ENCODE measurements around the gene PPP1R37.

PPP1R37 gene

GRCh38 chr19:45150180-45150579 is 57.2 kb downstream of the PPP1R37 start:
- Histone ChIP-seq H3K4me1 (ENCODE audit: control insufficient read depth, insufficient read depth, low read length) (peaks cover 3% of the 10 kb centered on the region; the same call in 1 of the 2 replicates), H3K9me3 (ENCODE audit: control insufficient read depth, insufficient read depth, low read length) (no peaks in the 10 kb centered on the region), H3K27ac (ENCODE audit: low read depth, low read length) (no peak overlapping the region), H3K27me3 (ENCODE audit: control insufficient read depth, insufficient read depth, low read length) (peaks cover 40% of the 10 kb centered on the region), H3K9ac (ENCODE audit: low read depth, low read length) (no peak overlapping the region), H3K36me3 (ENCODE audit: control insufficient read depth, insufficient read depth, low read length) (peaks cover 16% of the 10 kb centered on the region; the same call in 1 of the 2 replicates), H3K4me3 (ENCODE audit: low read depth, low read length) (no peak overlapping the region)

- Histone ChIP-seq H3K9me3 (ENCODE audit: control insufficient read depth, insufficient read depth, low read length) (no peaks in the 10 kb centered on the region), H3K4me3 (ENCODE audit: low read depth, low read length) (no peak overlapping the region), H3K27me3 (ENCODE audit: control insufficient read depth, insufficient read depth, low read length) (peaks cover 40% of the 10 kb centered on the region), H3K27ac (ENCODE audit: low read depth, low read length) (no peak overlapping the region), H3K36me3 (ENCODE audit: control insufficient read depth, insufficient read depth, low read length) (peaks cover 13% of the 10 kb centered on the region; the same call in 1 of the 2 replicates), H3K4me1 (ENCODE audit: control insufficient read depth, insufficient read depth, low read length) (peaks cover 3% of the 10 kb centered on the region; the same call in 1 of the 2 replicates), H3K9ac (ENCODE audit: low read depth, low read length) (no peak overlapping the region)
Observed at GRCh38 chr19:45150751-45151281, 57.8 kb downstream of the PPP1R37 start.

GRCh38 chr19:45151320-45151719 is 58.3 kb downstream of the PPP1R37 start:
- Histone ChIP-seq H3K4me3 (ENCODE audit: low read depth, low read length) (no peak overlapping the region), H3K36me3 (ENCODE audit: control insufficient read depth, insufficient read depth, low read length) (peaks cover 8% of the 10 kb centered on the region; the same call in 1 of the 2 replicates), H3K27me3 (ENCODE audit: control insufficient read depth, insufficient read depth, low read length) (peaks cover 40% of the 10 kb centered on the region), H3K4me1 (ENCODE audit: control insufficient read depth, insufficient read depth, low read length) (peaks cover 3% of the 10 kb centered on the region; the same call in 1 of the 2 replicates), H3K9ac (ENCODE audit: low read depth, low read length) (no peak overlapping the region), H3K27ac (ENCODE audit: low read depth, low read length) (no peak overlapping the region), H3K9me3 (ENCODE audit: control insufficient read depth, insufficient read depth, low read length) (no peaks in the 10 kb centered on the region)

- Histone ChIP-seq H3K27me3 (ENCODE audit: control insufficient read depth, insufficient read depth, low read length) (peaks cover 40% of the 10 kb centered on the region), H3K4me3 (ENCODE audit: low read depth, low read length) (peak overlapping the region; percentile 52; the same call in 1 of the 2 replicates), H3K4me1 (ENCODE audit: control insufficient read depth, insufficient read depth, low read length) (peaks cover 3% of the 10 kb centered on the region; the same call in 1 of the 2 replicates), H3K9ac (ENCODE audit: low read depth, low read length) (no peak overlapping the region), H3K36me3 (ENCODE audit: control insufficient read depth, insufficient read depth, low read length) (peaks cover 4% of the 10 kb centered on the region; the same call in 1 of the 2 replicates), H3K9me3 (ENCODE audit: control insufficient read depth, insufficient read depth, low read length) (no peaks in the 10 kb centered on the region), H3K27ac (ENCODE audit: low read depth, low read length) (no peak overlapping the region)
Observed at GRCh38 chr19:45151821-45152503, 59.0 kb downstream of the PPP1R37 start.

- peaks cover 3% of the 10 kb centered on the region; the same call in 1 of the 2 replicates for H3K4me1 ChIP-seq (ENCODE audit: control insufficient read depth, insufficient read depth, low read length)
- no peak overlapping the region for H3K9ac ChIP-seq (ENCODE audit: low read depth, low read length)
- peaks cover 40% of the 10 kb centered on the region for H3K27me3 ChIP-seq (ENCODE audit: control insufficient read depth, insufficient read depth, low read length)
- H3K36me3 ChIP-seq (ENCODE audit: control insufficient read depth, insufficient read depth, low read length): no peaks in the 10 kb centered on the region
- H3K27ac ChIP-seq (ENCODE audit: low read depth, low read length): no peak overlapping the region
- no peaks in the 10 kb centered on the region for H3K9me3 ChIP-seq (ENCODE audit: control insufficient read depth, insufficient read depth, low read length)
- H3K4me3 ChIP-seq (ENCODE audit: low read depth, low read length): peak overlapping the region; percentile 52; the same call in 1 of the 2 replicates
Observed at GRCh38 chr19:45152504-45153338, 59.7 kb downstream of the PPP1R37 start.

GRCh38 chr19:45153339-45154063 is 60.5 kb downstream of the PPP1R37 start:
- peaks cover 47% of the 10 kb centered on the region for H3K27me3 ChIP-seq (ENCODE audit: control insufficient read depth, insufficient read depth, low read length)
- H3K9me3 ChIP-seq (ENCODE audit: control insufficient read depth, insufficient read depth, low read length): no peaks in the 10 kb centered on the region
- peaks cover 3% of the 10 kb centered on the region; the same call in 1 of the 2 replicates for H3K4me1 ChIP-seq (ENCODE audit: control insufficient read depth, insufficient read depth, low read length)
- no peak overlapping the region for H3K27ac ChIP-seq (ENCODE audit: low read depth, low read length)
- H3K9ac ChIP-seq (ENCODE audit: low read depth, low read length): no peak overlapping the region
- no peaks in the 10 kb centered on the region for H3K36me3 ChIP-seq (ENCODE audit: control insufficient read depth, insufficient read depth, low read length)
- peak overlapping the region; percentile 38; the same call in 1 of the 2 replicates for H3K4me3 ChIP-seq (ENCODE audit: low read depth, low read length)

GRCh38 chr19:45154064-45154827 is 61.3 kb downstream of the PPP1R37 start:
- no peak overlapping the region for H3K27ac ChIP-seq (ENCODE audit: low read depth, low read length)
- no peak overlapping the region for H3K9ac ChIP-seq (ENCODE audit: low read depth, low read length)
- no peaks in the 10 kb centered on the region for H3K9me3 ChIP-seq (ENCODE audit: control insufficient read depth, insufficient read depth, low read length)
- H3K27me3 ChIP-seq (ENCODE audit: control insufficient read depth, insufficient read depth, low read length): peaks cover 47% of the 10 kb centered on the region
- no peaks in the 10 kb centered on the region for H3K36me3 ChIP-seq (ENCODE audit: control insufficient read depth, insufficient read depth, low read length)
- peaks cover 3% of the 10 kb centered on the region; the same call in 1 of the 2 replicates for H3K4me1 ChIP-seq (ENCODE audit: control insufficient read depth, insufficient read depth, low read length)
- peak overlapping the region; percentile 38; the same call in 1 of the 2 replicates for H3K4me3 ChIP-seq (ENCODE audit: low read depth, low read length)

GRCh38 chr19:45156011-45156630 is 63.1 kb downstream of the PPP1R37 start:
- no peaks in the 10 kb centered on the region for H3K36me3 ChIP-seq (ENCODE audit: control insufficient read depth, insufficient read depth, low read length)
- no peak overlapping the region for H3K9ac ChIP-seq (ENCODE audit: low read depth, low read length)
- peaks cover 54% of the 10 kb centered on the region for H3K27me3 ChIP-seq (ENCODE audit: control insufficient read depth, insufficient read depth, low read length)
- H3K27ac ChIP-seq (ENCODE audit: low read depth, low read length): no peak overlapping the region
- H3K4me3 ChIP-seq (ENCODE audit: low read depth, low read length): no peak overlapping the region
- H3K4me1 ChIP-seq (ENCODE audit: control insufficient read depth, insufficient read depth, low read length): peaks cover 3% of the 10 kb centered on the region; the same call in 1 of the 2 replicates
- H3K9me3 ChIP-seq (ENCODE audit: control insufficient read depth, insufficient read depth, low read length): no peaks in the 10 kb centered on the region

- Histone ChIP-seq H3K9me3 (ENCODE audit: control insufficient read depth, insufficient read depth, low read length) (no peaks in the 10 kb centered on the region), H3K4me1 (ENCODE audit: control insufficient read depth, insufficient read depth, low read length) (peaks cover 3% of the 10 kb centered on the region; the same call in 1 of the 2 replicates), H3K4me3 (ENCODE audit: low read depth, low read length) (no peak overlapping the region), H3K36me3 (ENCODE audit: control insufficient read depth, insufficient read depth, low read length) (no peaks in the 10 kb centered on the region), H3K9ac (ENCODE audit: low read depth, low read length) (no peak overlapping the region), H3K27me3 (ENCODE audit: control insufficient read depth, insufficient read depth, low read length) (peaks cover 51% of the 10 kb centered on the region), H3K27ac (ENCODE audit: low read depth, low read length) (no peak overlapping the region)
Observed at GRCh38 chr19:45156751-45157150, 63.8 kb downstream of the PPP1R37 start.

Measured in HUES48 (cell line).